ENCODE results near the gene PDE11A. TPM values are rescaled to one million over a fixed set of nuclear protein-coding genes. Genes with fewer than 3 reads are reported as not detected.
A peak's percentile ranks its signal among the peaks of the same experiment; 100 is the strongest.

PDE11A gene
- total RNA-seq, 8 experiments from 2014 or later = 0.31 to 6.9 (median 3.9) TPM

GRCh38 chr2:178029342-178029741, 43.2 kb downstream of the PDE11A start:
- in situ Hi-C loops (cut with MboI; ENCODE audit: low pct_unique_long_range_greater_than_20kb in 2 of 9, low sequenced_read_pairs in 9 of 9, unreplicated experiment in 9 of 9) = no loop called here

GRCh38 chr2:178025551-178026185, 46.9 kb downstream of the PDE11A start:
- no peak overlapping the region for H3K4me3 ChIP-seq
- in situ Hi-C loops (cut with MboI; ENCODE audit: low pct_unique_long_range_greater_than_20kb in 2 of 9, low sequenced_read_pairs in 9 of 9, unreplicated experiment in 9 of 9) = no loop called here
- H3K4me1 ChIP-seq (replicated peaks in 1 of 2) = no peaks in the 10 kb centered on the region
- WGBS, 10 experiments = 35 to 100% (median 97%) methylated on average over 1 to 4 of the region's 4 CpGs; no CpG with 5 or more reads in 1 of the 10 experiments
- ATAC-seq (replicated peaks in 6 of 8) = no peak
- H3K27ac ChIP-seq = no peak overlapping the region

More at GRCh38 chr2:178029342-178029741, 43.2 kb downstream of the PDE11A start:
- Histone ChIP-seq H3K4me3 (no peak overlapping the region), H3K4me1 (replicated peaks in 1 of 2) (no peaks in the 10 kb centered on the region), H3K27ac (no peak overlapping the region)
- ATAC-seq (replicated peaks in 6 of 8) = no peak
- 0 to 100% (median 74%) methylated on average over 1 of the region's 1 CpG for whole genome bisulfite sequencing, 10 experiments

- in situ Hi-C loops (cut with MboI; ENCODE audit: low pct_unique_long_range_greater_than_20kb in 2 of 9, low sequenced_read_pairs in 9 of 9, unreplicated experiment in 9 of 9) = no loop called here
- H3K27ac ChIP-seq = no peak overlapping the region
- no peaks in the 10 kb centered on the region for H3K4me1 ChIP-seq (replicated peaks in 1 of 2)
- WGBS, 10 experiments = 20 to 100% (median 88%) methylated on average over 1 to 7 of the region's 7 CpGs; no CpG with 5 or more reads in 2 of the 10 experiments
- ATAC-seq (replicated peaks in 6 of 8) = no peak
- no peak overlapping the region for H3K4me3 ChIP-seq
Observed at GRCh38 chr2:178018141-178018540, 54.4 kb downstream of the PDE11A start.

GRCh38 chr2:178016612-178017011, 56.0 kb downstream of the PDE11A start:
- WGBS, 10 experiments = 0 to 60% (median 0%) methylated on average over 1 of the region's 1 CpG; no CpG with 5 or more reads in 1 of the 10 experiments
- in situ Hi-C loops (cut with MboI; ENCODE audit: low pct_unique_long_range_greater_than_20kb in 2 of 9, low sequenced_read_pairs in 9 of 9, unreplicated experiment in 9 of 9) = no loop called here

GRCh38 chr2:178012639-178013038, 59.9 kb downstream of the PDE11A start:
- 17 to 100% (median 65%) methylated on average over 1 to 2 of the region's 2 CpGs; no CpG with 5 or more reads in 2 of the 10 experiments for WGBS, 10 experiments
- ATAC-seq (replicated peaks in 6 of 8) = no peak
- H3K4me3 ChIP-seq = no peak overlapping the region
- in situ Hi-C loops (cut with MboI; ENCODE audit: low pct_unique_long_range_greater_than_20kb in 2 of 9, low sequenced_read_pairs in 9 of 9, unreplicated experiment in 9 of 9) = no loop called here
- H3K27ac ChIP-seq = no peak overlapping the region
- no peaks in the 10 kb centered on the region for H3K4me1 ChIP-seq (replicated peaks in 1 of 2)

More at GRCh38 chr2:178016612-178017011, 56.0 kb downstream of the PDE11A start:
- Histone ChIP-seq H3K27ac (no peak overlapping the region), H3K4me1 (replicated peaks in 1 of 2) (no peaks in the 10 kb centered on the region), H3K4me3 (no peak overlapping the region)
- ATAC-seq (replicated peaks in 6 of 8) = no peak

- no peaks in the 10 kb centered on the region for H3K4me1 ChIP-seq (replicated peaks in 1 of 2)
- ATAC-seq (replicated peaks in 6 of 8) = no peak
- WGBS, 10 experiments = 0 to 100% (median 71%) methylated on average over 1 of the region's 1 CpG; no CpG with 5 or more reads in 1 of the 10 experiments
- in situ Hi-C loops (cut with MboI; ENCODE audit: low pct_unique_long_range_greater_than_20kb in 2 of 9, low sequenced_read_pairs in 9 of 9, unreplicated experiment in 9 of 9) = no loop called here
- no peak overlapping the region for H3K27ac ChIP-seq
- H3K4me3 ChIP-seq = no peak overlapping the region
Observed at GRCh38 chr2:178009813-178010212, 62.8 kb downstream of the PDE11A start.

GRCh38 chr2:178008636-178009289, 63.8 kb downstream of the PDE11A start:
- H3K4me3 ChIP-seq = no peak overlapping the region
- H3K27ac ChIP-seq = no peak overlapping the region
- WGBS, 10 experiments = 0 to 92% (median 72%) methylated on average over 1 to 4 of the region's 5 CpGs
- in situ Hi-C loops (cut with MboI; ENCODE audit: low pct_unique_long_range_greater_than_20kb in 2 of 9, low sequenced_read_pairs in 9 of 9, unreplicated experiment in 9 of 9) = no loop called here
- ATAC-seq (replicated peaks in 6 of 8) = peak in 3 of 8 experiments; percentile 21 to 74 (median 24)
- no peaks in the 10 kb centered on the region for H3K4me1 ChIP-seq (replicated peaks in 1 of 2)

- in situ Hi-C loops (cut with MboI; ENCODE audit: low pct_unique_long_range_greater_than_20kb in 2 of 9, low sequenced_read_pairs in 9 of 9, unreplicated experiment in 9 of 9) = no loop called here
- H3K4me1 ChIP-seq (replicated peaks in 1 of 2) = no peaks in the 10 kb centered on the region
- H3K4me3 ChIP-seq = no peak overlapping the region
- no peak for ATAC-seq (replicated peaks in 6 of 8)
- no peak overlapping the region for H3K27ac ChIP-seq
- 0 to 100% (median 83%) methylated on average over 1 of the region's 1 CpG; no CpG with 5 or more reads in 1 of the 10 experiments for WGBS, 10 experiments
Observed at GRCh38 chr2:178006710-178007109, 65.9 kb downstream of the PDE11A start.

- no peak for ATAC-seq (replicated peaks in 6 of 8)
- H3K27ac ChIP-seq = no peak overlapping the region
- no peaks in the 10 kb centered on the region for H3K4me1 ChIP-seq (replicated peaks in 1 of 2)
- H3K4me3 ChIP-seq = no peak overlapping the region
- in situ Hi-C loops (cut with MboI; ENCODE audit: low pct_unique_long_range_greater_than_20kb in 2 of 9, low sequenced_read_pairs in 9 of 9, unreplicated experiment in 9 of 9) = no loop called here
Observed at GRCh38 chr2:178005756-178006155, 66.8 kb downstream of the PDE11A start.

- no peak overlapping the region for H3K4me3 ChIP-seq
- H3K4me1 ChIP-seq (replicated peaks in 1 of 2) = no peaks in the 10 kb centered on the region
- H3K27ac ChIP-seq = no peak overlapping the region
- no peak for ATAC-seq (replicated peaks in 6 of 8)
- in situ Hi-C loops (cut with MboI; ENCODE audit: low pct_unique_long_range_greater_than_20kb in 2 of 9, low sequenced_read_pairs in 9 of 9, unreplicated experiment in 9 of 9) = no loop called here
Observed at GRCh38 chr2:178002038-178002437, 70.5 kb downstream of the PDE11A start.

- no peak overlapping the region for H3K4me3 ChIP-seq
- H3K4me1 ChIP-seq (replicated peaks in 1 of 2) = peaks cover 0 to 4% of the 10 kb centered on the region in 2 donors
- no peak for ATAC-seq (replicated peaks in 6 of 8)
- in situ Hi-C loops (cut with MboI; ENCODE audit: low pct_unique_long_range_greater_than_20kb in 2 of 9, low sequenced_read_pairs in 9 of 9, unreplicated experiment in 9 of 9) = no loop called here
- 27 to 98% (median 82%) methylated on average over 3 to 4 of the region's 4 CpGs; no CpG with 5 or more reads in 1 of the 10 experiments for WGBS, 10 experiments
- no peak overlapping the region for H3K27ac ChIP-seq
Observed at GRCh38 chr2:177998996-177999395, 73.6 kb downstream of the PDE11A start.

GRCh38 chr2:177998006-177998405, 74.6 kb downstream of the PDE11A start:
- no peak for ATAC-seq (replicated peaks in 6 of 8)
- Histone ChIP-seq H3K4me3 (no peak overlapping the region), H3K4me1 (replicated peaks in 1 of 2) (peaks cover 0 to 5% of the 10 kb centered on the region in 2 donors), H3K27ac (no peak overlapping the region)
- WGBS, 10 experiments = 6 to 80% (median 45%) methylated on average over 1 to 2 of the region's 2 CpGs; no CpG with 5 or more reads in 2 of the 10 experiments
- in situ Hi-C loops (cut with MboI; ENCODE audit: low pct_unique_long_range_greater_than_20kb in 2 of 9, low sequenced_read_pairs in 9 of 9, unreplicated experiment in 9 of 9) = no loop called here

GRCh38 chr2:177992992-177993391, 79.6 kb downstream of the PDE11A start:
- Histone ChIP-seq H3K4me1 (replicated peaks in 1 of 2) (peaks cover 0 to 5% of the 10 kb centered on the region in 2 donors), H3K27ac (no peak overlapping the region), H3K4me3 (no peak overlapping the region)
- no peak for ATAC-seq (replicated peaks in 6 of 8)
- WGBS, 10 experiments = 0 to 100% (median 80%) methylated on average over 1 to 2 of the region's 2 CpGs
- in situ Hi-C loops (cut with MboI; ENCODE audit: low pct_unique_long_range_greater_than_20kb in 2 of 9, low sequenced_read_pairs in 9 of 9, unreplicated experiment in 9 of 9) = no loop called here

Measured in motor neuron (in vitro differentiated cells).